GM08714 (cell line): ENCODE results near the gene EEF1G.

Experiments used
- H3K4me3 ChIP-seq: fragments of 200-500 bp; sonication (Bioruptor generic); 2 replicates; pipeline ENCODE4 v1.5.1; 2014; ENCODE audit warnings: mild to moderate bottlenecking, low read length, inconsistent platforms
- ZNF274 ChIP-seq: IDR thresholded peaks from 2 replicates; pipeline ENCODE4 v1.6.1; 2012; ENCODE audit warnings: mild to moderate bottlenecking, low read depth, low read length

The EEF1G gene

GRCh38 chr11:62546929-62547625, 26.6 kb downstream of the EEF1G start:
- H3K4me3 ChIP-seq = no peak overlapping the region
- TF ChIP-seq ZNF274 = no peak

- peak within 1 kb of the TSS; percentile 49 for H3K4me3 ChIP-seq
- TF ChIP-seq ZNF274 = no peak
Observed at GRCh38 chr11:62546244-62546928, 27.3 kb downstream of the EEF1G start, which contains the start of gene AHNAK. Gene AHNAK (minus strand): TSS chr11:62546806. CDS start chr11:62536098, 10,708 bp downstream.

DNA sequence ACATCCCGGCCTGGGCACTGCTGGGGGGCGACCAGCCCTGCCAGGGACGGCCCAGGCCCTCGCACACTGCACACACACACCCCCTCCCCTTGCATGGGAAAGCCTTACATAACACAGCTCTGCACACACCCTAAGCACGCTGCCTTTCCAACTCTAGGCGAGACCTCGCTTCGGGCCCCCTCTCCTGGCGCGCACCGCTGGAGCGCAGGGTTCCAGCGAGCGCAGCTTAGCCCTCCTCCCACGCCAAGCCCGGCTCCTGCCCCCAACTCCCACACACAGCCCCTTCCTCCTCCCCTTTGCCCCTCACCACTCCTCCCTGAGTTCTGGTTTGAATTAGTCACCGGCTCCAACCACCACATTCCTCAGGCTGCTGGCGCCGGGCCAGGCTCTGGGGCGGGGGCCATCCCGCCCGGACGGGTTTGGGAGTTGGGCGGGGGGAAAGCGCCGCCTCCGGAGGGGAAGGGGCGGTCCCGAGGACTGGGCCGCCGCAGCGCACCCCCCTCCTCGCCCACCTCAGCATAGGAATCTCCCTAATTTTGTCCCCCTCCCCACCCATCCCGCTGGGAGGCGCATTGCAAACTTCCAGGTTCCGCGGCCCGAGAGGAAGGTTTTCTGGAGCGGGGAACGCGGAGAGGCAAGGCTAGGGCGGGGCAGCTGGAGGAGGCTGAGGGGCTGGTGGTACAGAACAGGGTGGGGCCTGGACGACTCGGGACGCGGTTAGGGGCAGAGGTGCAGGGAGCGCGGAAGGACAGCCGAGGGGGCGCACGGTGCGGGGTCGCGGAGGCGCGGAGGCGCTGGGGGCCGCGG, 28.1 kb downstream of the EEF1G start:
- H3K4me3 ChIP-seq = peak overlapping the region; percentile 49
- no peak for TF ChIP-seq ZNF274

- TF ChIP-seq ZNF274 = no peak
- peak overlapping the region; percentile 49; the same call in 1 of the 2 replicates for H3K4me3 ChIP-seq
Observed at GRCh38 chr11:62544581-62545436, 28.9 kb downstream of the EEF1G start.

- H3K4me3 ChIP-seq = no peak overlapping the region
- TF ChIP-seq ZNF274 = no peak
Observed at GRCh38 chr11:62543680-62544444, 29.8 kb downstream of the EEF1G start.

DNA sequence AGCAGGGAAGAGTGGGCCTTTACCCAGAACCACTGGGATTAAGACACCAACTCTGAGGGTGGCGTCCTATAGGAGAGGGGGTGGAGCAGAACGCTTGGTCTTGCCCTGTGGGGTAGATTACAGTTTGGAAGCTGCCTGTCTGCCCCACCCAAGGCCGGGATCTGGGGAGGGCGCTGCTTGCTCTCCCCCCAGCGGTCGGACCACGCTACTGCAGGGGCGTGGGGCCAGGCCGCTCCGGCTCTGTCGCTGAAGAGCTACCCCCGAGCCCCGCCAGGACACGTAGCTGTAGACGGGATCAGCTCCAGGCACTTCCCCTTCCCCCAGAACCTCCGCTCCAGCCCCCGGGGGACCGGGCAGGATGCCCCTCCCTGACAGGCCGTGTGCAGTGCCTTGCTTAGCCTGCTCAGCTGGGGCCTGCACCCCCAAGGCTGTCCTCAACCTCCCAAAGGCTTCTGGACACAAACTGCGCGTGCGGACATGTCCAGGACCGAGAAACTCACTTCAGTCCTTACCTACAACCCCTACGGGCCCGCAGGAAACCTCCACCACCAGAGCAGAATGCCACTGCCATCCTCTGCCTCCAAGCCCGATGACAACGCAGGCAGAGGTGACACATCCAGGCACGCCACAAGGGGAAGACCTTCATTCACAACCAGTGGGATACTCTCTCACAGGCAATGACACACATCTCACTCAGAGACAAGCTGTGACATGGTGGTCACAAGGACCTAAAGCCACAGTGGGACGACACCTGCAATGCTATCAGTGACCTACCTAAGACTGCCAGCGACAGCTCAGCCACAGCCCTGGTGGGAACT, 30.7 kb downstream of the EEF1G start:
- TF ChIP-seq ZNF274 = no peak
- H3K4me3 ChIP-seq = no peak overlapping the region

GRCh38 chr11:62542111-62542745, 31.5 kb downstream of the EEF1G start:
- TF ChIP-seq ZNF274 = no peak
- H3K4me3 ChIP-seq = no peak overlapping the region

- TF ChIP-seq ZNF274 = no peak
- H3K4me3 ChIP-seq = no peak overlapping the region; the same call in 1 of the 2 replicates
Observed at GRCh38 chr11:62540804-62541701, 32.6 kb downstream of the EEF1G start.

DNA sequence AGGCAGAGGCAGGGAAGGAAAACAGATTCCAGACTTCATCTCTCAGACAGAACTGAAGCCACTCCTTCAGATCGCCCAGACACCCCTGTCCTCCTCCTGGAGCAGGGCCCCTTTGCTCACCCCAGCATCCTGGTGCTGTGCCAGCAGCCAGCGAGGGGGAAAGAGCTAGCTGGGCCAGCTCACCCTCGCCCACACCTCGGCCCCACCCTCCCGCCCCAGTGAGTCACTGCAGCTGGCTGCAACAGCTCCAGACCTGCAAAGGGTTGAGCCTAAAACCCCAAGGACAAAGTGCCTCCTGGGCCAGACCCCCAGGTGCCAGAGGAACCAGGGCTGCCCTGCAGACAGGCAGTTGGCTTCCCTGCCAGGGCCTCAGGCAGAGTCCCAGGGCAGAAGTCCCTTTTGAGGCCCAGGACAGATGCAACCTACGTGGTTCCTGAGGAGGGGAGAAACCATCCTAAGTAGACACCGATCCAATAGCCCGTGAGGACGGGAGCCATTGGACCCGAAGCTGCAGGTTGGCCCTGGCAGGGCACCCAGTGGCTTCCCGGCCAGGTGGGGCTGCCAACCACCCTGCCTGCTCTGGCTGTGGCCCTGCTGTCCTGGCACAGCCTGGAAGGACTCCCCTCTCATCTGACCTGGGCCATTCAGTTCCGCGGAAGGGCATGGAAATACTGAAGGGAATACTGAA, 34.3 kb downstream of the EEF1G start:
- no peak overlapping the region for H3K4me3 ChIP-seq
- TF ChIP-seq ZNF274 = no peak

GRCh38 chr11:62538470-62539237, 35.0 kb downstream of the EEF1G start:
- no peak for TF ChIP-seq ZNF274
- H3K4me3 ChIP-seq = no peak overlapping the region
